Fibroblast of the conjunctiva (primary cell): ENCODE data around the gene SSR4.

Experiments used
- DNase-seq: peaks from one replicate; pipeline ENCODE4 v3.0.0-alpha.2; 2010; ENCODE audit warnings: low read depth

The SSR4 gene

DNA sequence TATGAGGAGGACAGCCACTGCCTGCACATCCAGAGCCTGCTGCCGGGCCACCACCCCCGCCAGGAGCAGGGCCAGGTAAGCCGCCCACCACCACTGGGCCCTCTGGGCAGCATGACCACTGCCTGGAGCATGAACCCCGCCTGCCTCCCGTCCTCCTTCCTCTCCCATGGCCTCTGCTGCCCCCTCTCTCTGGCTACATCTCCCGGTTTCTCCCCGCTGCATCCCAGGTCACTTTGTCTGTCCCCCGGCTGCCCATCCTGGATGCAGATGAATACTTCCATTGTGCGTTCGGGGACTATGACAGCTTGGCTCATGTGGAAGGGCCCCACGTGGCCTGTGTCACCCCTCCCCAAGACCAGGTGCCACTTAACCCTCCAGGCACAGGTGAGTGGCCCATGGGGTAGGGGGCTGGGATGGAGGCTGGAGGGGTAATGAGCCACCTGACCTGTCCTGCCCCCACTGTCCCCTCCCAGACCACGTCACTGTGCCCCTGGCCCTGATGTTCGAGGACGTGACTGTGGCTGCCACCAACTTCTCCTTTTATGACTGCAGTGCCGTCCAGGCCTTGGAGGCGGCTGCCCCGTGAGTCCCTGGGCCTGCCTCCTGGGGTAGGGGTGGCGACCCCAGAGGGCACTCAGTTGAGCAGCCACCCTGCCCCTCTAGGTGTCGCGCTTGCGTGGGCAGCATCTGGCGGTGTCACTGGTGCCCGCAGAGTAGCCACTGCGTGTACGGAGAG, 24.4 kb upstream of the SSR4 start:
- DNase-seq = no peak

DNA sequence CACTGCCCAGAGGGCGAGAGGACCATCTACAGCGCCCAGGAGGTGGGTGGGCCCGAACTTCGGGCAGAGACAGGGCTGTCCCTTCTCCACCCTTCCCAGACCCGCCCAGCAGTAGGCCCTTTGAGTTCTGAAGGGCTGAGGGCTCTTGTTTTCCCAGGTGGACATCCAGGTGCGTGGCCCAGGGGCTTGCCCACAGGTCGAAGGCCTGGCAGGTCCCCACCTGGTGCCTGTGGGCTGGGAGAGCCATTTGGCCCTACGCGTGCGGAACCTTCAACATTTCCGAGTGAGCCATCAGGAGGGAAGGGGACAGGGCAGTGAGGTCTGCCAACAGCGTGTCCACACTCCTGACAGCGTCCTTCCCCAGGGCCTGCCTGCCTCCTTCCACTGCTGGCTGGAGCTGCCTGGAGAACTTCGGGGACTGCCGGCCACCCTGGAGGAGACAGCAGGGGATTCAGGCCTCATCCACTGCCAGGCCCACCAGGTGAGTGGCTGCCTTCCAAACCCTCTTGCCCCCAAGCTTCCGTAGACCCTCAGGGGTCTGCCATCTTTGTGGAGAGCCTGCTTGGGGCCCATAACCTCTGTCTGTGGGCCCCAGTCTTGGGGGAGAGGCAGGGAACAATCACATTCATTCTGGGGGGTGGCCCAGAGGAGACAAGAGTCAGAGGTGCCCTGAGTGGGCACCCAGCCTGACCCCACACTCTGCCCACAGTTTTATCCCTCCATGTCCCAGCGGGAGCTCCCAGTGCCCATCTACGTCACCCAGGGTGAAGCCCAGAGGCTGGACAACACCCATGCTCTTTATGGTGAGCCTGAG, 23.7 kb upstream of the SSR4 start:
- no peak for DNase-seq

DNA sequence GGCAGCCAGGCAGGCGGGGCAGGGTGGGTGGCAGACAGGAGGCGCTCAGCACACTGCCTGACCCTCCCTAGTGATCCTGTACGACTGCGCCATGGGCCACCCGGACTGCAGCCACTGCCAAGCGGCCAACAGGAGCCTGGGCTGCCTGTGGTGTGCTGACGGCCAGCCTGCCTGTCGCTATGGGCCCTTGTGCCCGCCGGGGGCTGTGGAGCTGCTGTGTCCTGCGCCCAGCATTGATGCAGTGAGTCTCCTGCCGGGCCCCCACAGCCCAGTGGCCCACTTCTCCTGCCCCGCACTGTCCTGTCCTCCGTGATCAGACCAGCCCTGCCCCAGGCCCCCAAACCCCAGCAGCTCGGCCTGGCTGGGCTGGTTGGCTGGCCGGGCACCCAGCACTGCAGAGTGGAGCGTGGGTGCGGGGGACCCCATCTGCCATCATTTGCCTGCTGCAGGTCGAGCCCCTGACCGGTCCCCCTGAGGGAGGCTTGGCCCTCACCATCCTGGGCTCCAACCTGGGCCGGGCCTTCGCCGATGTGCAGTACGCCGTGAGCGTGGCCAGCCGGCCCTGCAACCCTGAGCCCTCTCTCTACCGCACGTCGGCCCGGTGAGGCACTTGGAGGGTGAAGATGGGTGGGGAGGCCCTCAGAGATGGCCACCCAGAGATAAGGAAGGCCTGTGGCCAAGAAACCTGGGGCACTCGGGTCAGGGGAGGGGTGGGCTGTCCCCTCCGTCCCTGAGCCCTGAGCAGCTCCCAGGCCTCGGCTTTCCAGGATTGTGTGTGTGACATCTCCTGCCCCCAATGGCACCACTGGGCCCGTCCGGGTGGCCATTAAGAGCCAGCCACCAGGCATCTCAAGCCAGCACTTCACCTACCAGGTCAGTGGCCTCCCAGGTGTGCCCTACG, 22.8 kb upstream of the SSR4 start:
- no peak for DNase-seq

DNA sequence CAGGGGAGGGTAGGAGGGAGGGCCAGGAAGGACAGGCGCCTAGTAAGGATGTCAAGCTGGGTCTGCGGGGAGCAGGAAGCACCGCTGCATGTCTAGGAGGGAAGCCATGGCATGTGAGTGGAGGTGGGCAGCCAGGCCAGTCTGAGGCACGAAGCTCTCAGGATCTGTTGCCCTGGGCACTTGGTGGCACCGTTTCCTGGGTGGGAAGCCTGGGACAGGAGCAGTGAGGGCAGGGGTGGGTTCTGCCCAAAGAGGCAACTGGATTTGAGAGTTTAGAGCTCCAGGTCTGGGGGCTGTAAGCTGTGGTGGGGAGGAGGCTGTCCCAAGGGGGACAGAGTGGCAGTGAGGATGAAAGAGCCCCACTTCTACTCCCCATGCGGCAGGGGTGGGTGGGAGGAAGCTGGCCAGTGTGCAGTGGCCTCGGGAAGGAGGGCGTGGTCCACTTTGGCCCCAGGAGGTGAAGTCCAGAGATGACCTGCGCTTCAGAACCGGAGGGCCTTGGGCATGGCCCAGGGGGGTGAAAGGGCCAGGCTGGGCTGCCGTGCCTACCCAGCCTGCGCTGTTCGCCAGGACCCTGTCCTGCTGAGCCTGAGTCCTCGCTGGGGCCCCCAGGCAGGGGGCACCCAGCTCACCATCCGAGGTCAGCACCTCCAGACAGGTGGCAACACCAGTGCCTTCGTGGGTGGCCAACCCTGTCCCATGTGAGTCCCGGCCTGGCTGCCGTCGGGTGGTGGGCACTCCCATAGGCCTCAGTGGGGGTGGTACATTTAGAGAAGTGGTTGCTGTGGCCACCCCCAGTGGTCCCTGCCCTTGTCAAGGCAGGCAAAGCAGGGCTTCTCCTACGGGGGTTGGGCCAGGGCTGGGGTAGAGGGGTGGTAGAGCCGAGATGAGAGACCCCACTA, 21.9 kb upstream of the SSR4 start:
- no peak for DNase-seq

DNA sequence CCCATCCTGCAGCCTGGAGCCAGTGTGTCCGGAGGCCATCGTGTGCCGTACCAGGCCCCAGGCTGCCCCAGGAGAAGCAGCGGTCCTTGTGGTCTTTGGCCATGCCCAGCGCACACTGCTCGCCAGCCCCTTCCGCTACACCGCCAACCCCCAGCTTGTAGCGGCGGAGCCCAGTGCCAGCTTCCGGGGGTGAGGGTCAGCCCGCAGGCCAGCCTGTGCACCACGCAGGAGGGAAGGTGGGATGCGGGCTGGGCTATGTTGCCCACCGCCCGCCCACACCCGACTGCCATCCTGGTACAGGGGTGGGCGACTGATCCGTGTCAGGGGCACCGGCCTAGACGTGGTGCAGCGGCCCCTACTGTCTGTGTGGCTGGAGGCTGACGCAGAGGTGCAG, 21.3 kb upstream of the SSR4 start:
- no peak for DNase-seq

DNA sequence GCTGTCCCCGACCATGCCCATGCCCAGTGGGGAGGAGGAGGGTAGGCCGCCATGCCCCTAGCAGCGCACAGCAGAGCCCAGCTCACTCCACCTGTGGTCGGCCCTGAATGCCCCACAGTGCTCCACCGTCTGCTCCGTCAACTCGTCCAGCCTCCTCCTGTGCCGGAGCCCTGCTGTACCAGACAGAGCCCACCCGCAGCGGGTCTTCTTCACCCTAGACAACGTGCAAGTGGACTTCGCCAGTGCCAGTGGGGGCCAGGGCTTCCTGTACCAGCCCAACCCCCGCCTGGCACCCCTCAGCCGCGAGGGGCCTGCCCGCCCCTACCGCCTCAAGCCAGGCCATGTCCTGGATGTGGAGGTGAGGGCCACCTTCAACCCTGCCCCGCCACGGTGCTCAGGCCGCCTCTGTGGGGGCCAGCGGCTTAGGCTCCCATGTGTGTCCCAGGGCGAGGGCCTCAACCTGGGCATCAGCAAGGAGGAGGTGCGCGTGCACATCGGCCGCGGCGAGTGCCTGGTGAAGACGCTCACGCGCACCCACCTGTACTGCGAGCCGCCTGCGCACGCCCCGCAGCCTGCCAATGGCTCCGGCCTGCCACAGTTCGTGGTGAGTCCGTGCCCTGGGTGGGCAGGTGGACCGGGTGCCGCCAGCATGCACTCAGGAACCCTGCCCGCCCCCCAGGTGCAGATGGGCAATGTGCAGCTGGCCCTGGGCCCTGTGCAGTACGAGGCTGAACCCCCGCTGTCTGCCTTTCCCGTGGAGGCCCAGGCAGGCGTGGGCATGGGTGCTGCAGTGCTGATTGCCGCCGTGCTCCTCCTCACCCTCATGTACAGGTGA, 20.5 kb upstream of the SSR4 start:
- DNase-seq = no peak

DNA sequence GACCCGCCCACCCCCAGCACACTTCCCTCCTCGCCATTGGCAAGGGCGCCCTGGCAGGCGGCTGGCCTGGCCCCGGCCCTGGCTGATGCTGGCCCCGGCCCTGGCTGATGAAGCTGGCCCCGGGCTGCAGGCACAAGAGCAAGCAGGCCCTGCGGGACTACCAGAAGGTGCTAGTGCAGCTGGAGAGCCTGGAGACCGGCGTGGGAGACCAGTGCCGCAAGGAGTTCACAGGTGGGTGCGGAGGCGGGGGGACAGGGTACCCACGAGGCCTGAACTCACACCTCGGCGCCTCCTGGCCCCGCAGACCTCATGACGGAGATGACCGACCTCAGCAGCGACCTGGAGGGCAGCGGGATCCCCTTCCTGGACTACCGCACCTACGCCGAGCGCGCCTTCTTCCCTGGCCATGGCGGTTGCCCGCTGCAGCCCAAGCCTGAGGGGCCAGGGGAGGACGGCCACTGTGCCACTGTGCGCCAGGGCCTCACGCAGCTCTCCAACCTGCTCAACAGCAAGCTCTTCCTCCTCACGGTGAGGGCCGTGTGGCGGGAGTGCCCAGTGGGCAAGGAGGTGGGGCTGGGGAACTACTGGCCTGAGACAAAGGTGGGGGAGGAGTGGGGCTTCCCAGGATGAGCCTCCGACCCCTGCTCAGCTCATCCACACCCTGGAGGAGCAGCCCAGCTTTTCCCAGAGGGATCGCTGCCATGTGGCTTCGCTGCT, 19.7 kb upstream of the SSR4 start:
- no peak for DNase-seq

DNA sequence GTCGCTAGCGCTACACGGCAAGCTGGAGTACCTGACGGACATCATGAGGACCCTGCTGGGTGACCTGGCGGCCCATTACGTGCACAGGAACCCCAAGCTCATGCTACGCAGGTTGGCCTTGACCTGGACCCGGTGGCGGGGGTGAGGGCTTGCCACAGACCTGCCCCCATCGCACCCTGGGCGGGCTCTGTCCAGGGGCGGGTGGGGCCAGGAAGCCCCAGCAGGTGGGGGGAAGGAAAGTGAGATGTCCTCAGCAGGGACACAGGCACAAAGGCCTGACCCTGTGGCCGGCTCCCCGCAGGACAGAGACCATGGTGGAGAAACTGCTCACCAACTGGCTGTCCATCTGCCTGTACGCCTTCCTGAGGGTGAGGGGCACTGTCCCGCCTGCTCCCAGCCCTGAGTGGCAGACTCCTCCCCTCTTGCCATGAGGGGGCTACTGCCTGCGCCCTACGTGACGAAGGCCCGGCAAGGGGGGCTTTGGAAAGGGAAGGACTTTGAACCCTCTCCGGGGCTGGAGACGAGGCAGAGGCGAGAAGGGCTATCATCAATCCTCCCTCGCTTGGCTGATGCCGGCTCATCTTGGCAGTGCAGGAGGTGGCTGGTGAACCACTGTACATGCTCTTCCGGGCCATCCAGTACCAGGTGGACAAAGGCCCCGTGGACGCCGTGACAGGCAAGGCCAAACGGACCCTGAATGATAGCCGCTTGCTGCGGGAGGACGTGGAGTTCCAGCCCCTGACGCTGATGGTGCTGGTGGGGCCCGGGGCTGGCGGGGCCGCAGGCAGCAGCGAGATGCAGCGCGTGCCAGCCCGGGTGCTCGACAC, 19.0 kb upstream of the SSR4 start:
- DNase-seq = no peak

DNA sequence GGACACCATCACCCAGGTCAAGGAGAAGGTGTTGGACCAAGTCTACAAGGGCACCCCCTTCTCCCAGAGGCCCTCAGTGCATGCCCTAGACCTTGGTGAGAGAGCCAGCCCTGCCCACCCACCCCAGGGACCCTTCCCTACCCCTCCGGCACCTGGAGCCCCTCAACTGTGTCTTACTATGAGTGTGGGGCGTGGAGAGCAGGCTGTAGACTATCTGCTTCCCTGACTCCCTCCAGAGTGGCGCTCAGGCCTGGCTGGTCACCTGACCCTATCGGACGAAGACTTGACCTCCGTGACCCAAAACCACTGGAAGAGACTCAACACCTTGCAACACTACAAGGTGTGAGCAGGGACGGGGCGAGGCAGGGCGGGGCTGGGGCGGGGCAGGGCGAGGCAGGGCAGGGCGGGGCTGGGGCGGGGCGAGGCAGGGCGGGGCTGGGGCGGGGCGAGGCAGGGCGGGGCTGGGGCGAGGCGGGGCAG, 18.3 kb upstream of the SSR4 start:
- DNase-seq = no peak

DNA sequence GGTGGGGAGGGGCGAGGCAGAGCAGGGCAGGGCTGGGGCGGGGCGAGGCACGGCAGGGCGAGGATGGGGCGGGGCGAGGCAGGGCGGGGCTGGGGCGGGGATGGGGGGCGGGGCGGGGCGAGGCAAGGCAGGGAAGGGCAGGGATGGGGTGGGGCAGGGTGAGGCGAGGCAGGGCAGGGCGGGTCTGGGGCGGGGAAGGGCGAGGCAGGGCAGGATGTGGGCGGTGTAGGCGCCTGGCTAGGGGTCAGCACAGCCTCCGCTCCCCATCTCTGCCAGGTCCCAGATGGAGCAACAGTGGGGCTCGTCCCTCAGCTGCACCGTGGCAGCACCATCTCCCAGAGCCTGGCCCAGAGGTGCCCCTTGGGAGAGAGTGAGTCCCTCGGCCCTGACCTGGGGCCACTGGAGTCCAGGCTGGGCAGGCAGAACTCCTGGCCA, 17.8 kb upstream of the SSR4 start:
- no peak for DNase-seq

DNA sequence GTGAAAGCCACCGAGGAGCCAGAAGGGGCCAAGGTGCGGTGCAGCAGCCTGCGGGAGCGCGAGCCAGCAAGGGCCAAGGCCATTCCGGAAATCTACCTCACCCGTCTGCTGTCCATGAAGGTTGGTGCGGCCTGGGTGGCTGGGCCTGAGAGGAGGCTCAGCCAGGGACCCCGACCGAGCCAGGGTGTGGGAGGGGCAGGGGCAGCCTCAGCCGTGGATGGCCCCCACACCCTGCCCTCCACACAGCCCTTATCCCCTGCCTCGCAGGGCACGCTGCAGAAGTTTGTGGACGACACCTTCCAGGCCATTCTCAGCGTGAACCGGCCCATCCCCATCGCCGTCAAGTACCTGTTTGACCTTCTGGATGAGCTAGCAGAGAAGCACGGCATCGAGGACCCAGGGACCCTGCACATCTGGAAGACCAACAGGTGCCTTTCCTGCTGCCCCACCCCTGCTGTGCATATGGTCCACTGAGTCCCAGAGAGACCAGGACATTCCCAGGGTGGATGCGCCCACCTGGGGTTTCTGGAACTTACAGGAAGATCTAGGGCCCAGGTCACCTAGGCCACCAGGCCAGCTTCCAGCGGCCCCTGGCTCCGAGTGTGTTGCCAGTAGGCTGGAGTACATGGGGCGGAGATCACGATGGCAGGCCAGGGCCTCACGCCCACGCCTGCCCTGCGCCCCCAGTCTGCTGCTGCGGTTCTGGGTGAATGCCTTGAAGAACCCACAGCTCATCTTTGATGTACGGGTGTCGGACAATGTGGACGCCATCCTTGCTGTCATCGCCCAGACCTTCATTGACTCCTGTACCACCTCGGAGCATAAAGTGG, 17.0 kb upstream of the SSR4 start:
- no peak for DNase-seq

DNA sequence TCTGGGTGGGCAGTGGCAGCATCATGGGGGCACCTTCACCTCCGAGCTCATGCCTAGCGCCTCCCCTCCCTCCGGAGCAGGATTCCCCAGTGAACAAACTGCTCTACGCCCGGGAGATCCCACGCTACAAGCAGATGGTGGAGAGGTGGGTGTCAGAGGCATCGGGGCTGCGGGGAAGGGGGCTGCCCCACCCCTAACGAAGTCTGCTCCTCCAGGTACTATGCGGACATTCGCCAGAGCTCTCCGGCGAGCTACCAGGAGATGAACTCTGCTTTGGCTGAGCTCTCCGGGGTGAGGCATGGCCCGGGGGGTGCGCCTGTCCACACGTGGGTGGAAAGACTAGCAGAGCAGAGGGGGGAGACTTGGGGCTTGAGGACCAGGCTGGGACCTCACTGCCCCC, 16.3 kb upstream of the SSR4 start:
- no peak for DNase-seq

DNA sequence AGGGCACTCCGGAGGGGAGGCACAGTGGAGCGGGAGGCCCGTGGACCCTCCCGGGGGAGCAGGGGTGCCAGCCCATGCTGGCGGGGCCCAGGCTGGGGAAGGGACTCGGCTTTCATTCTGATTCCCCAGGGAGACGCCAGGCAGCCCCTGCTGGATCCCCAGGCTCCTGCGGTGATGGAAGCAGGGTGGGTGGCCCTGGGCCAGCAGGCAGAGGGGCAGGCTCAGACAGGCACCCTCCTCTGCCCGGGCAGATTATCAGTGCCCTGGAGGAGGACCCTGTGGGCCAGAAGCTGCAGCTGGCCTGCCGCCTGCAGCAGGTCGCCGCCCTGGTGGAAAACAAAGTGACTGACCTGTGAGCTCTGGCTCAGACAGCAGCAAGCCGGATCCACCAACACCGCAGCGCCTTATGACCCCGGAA, 15.8 kb upstream of the SSR4 start:
- DNase-seq = no peak

DNA sequence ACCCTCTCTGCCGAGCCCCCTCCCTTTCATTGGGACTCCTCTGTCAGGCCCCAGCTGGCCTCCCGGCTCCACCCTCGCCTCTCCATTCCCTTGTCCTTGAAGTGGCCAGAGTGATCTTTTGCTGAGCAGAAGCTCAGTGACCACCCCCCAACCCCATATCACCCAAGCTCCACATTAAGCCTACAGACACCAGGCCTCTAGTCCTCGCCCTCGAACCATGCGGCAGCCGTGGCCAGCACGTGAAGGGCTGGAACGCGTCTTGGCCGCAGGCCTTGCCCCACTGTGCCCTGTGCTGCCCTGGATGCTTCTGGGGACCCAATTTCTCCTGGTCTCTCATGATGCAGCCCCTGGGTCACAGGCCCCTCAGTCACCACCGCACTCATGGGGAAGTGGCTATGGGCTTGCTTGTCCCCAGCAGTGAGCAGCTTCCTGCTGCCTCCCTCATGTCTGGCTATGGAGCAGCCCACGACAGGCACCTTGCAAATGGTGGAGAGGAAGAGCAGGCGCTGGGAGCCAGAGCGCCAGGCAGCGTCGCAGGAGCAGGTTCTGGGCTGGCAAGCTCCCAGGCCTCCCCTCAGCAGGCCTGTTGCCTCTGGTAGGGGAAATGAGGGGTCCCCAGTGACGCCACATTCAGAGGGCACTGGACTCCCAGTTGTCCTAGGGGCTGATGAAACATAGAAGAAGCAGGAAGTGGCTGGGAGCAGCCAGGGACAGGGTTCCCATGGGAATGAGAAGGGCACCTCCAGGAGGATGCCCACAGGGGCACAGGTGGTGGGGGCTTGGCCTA, 14.4 kb upstream of the SSR4 start:
- no peak for DNase-seq

DNA sequence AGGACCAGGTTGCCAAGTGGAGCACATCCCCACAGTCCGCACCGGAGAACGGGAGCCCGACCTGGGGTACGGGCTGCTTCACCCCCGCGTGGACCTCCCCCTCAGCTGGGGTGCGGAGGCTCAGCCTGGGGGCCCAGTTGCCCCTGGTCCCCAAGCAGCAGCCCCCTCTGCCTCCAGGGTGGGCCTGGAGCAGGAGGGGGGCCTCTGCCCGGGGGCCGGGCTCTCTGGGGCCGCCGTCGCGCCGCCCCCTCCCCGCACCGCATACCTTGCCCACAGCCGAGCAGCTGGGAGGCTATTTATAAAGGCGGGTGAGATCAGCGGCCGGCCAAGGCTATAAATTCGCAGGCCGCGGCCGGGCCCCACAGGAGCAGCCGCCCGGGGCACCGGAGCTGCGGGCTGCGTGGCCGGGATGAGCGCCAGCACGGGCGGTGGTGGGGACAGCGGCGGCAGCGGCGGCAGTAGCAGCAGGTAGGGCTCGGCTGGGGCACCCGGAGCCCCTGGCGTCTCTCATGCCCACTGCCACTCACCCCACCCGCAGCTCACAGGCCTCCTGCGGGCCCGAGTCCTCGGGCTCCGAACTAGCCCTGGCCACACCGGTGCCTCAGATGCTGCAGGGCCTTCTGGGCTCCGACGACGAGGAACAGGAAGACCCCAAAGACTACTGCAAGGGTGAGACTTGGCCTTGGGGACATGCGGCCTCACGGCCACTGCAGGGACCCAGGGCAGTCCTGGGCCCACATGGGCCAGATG, 13.6 kb upstream of the SSR4 start, which contains the start of gene SRPK3:
SRPK3 (plus strand) TSS at position 364 of the 750 bp plus-strand sequence; CDS start at position 410, 46 bp downstream.
- DNase-seq = no peak

DNA sequence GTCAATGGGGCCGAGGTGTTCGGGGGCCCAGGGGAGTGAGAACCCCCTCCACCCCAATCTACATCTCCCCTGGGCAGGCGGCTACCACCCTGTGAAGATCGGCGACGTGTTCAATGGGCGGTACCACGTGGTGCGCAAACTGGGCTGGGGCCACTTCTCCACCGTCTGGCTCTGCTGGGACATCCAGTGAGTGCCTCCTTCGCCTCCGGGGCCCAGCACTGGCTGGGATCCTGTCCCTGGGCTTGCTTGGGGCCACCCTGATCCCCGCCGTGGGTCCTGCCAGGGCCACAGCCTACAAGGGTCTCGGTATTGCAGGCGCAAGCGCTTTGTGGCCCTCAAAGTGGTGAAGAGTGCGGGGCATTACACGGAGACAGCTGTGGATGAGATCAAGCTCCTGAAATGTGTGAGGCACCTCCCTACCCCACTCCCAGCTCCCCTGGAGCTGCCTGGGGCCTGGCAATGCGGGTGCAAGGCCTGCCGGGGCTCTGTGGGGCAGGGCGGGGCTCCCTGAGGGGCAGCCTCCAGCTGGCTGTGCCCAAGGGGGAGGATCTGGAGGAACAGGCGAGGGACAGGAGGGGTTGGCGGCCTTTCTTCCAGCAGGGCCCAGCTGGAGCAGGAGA, 12.9 kb upstream of the SSR4 start:
- no peak for DNase-seq
